GM18951 (cell line): ENCODE results near the gene ADSS2.

Experiments used
- POLR2A ChIP-seq: IDR thresholded peaks from 4 replicates; pipeline ENCODE4 v1.6.1; 2011; ENCODE audit warnings: mild to moderate bottlenecking; ENCODE audit not compliant: insufficient read length, insufficient read depth; ENCODE audit errors: extremely low read depth
- in situ Hi-C: fragments of 300-500 bp; cut with MboI; formaldehyde crosslinking; loops from one replicate; pipeline ENCODE4 v1.12.0; 2022; ENCODE audit warnings: low sequenced_read_pairs, mixed read lengths, inconsistent platforms; ENCODE audit not compliant: unreplicated experiment

Gene ADSS2

GRCh38 chr1:244451951-244452795 is 464 bp upstream of the ADSS2 start:
- in situ Hi-C loops = no loop called here
- peak; percentile 37 for TF ChIP-seq POLR2A

GRCh38 chr1:244450597-244451538 is 841 bp downstream of the ADSS2 start:
- in situ Hi-C loops = no loop called here
- no peak for TF ChIP-seq POLR2A

- no peak for TF ChIP-seq POLR2A
- in situ Hi-C loops = no loop called here
Observed at GRCh38 chr1:244449936-244450508, 1.7 kb downstream of the ADSS2 start.

- TF ChIP-seq POLR2A = no peak
- in situ Hi-C loops = no loop called here
Observed at GRCh38 chr1:244448279-244449036, 3.3 kb downstream of the ADSS2 start.

- in situ Hi-C loops = no loop called here
- no peak for TF ChIP-seq POLR2A
Observed at GRCh38 chr1:244447552-244447951, 4.2 kb downstream of the ADSS2 start.

- TF ChIP-seq POLR2A = no peak
- in situ Hi-C loops = no loop called here
Observed at GRCh38 chr1:244447024-244447423, 4.7 kb downstream of the ADSS2 start.

GRCh38 chr1:244445320-244446181 is 6.2 kb downstream of the ADSS2 start:
- in situ Hi-C loops = no loop called here
- no peak for TF ChIP-seq POLR2A

- in situ Hi-C loops = no loop called here
- no peak for TF ChIP-seq POLR2A
Observed at GRCh38 chr1:244444854-244445253, 6.9 kb downstream of the ADSS2 start.

- in situ Hi-C loops = no loop called here
- TF ChIP-seq POLR2A = no peak
Observed at GRCh38 chr1:244442850-244443249, 8.9 kb downstream of the ADSS2 start.

GRCh38 chr1:244439391-244440032 is 12.2 kb downstream of the ADSS2 start:
- no peak for TF ChIP-seq POLR2A
- in situ Hi-C loops = no loop called here

GRCh38 chr1:244437086-244437468 is 14.6 kb downstream of the ADSS2 start:
- no peak for TF ChIP-seq POLR2A
- in situ Hi-C loops = no loop called here

GRCh38 chr1:244436336-244437085 is 15.2 kb downstream of the ADSS2 start:
- in situ Hi-C loops = no loop called here
- TF ChIP-seq POLR2A = no peak
